Activated CD8-positive, alpha-beta memory T cell treated with anti-CD3 and anti-CD28 coated beads, Interleukin-2, amount 10 ng/mL, durations not matched to agents 7 days and 5 days (primary cell): Measurements from ENCODE around the gene KRTAP20-4. TPM values are rescaled to one million over a fixed set of nuclear protein-coding genes. Genes with fewer than 3 reads are reported as not detected.

Experiments
- ATAC-seq: fragments of 150-1000 bp; cut with Tn5 transposase; one replicate; pipeline ENCODE4 v1.10.0; 2021; ENCODE audit warnings: moderate library complexity
- CTCF ChIA-PET: fragments of 350-600 bp; sonication (Branson Sonifier 250); formaldehyde crosslinking; loops from one replicate; lab custom pipeline; 2021; ENCODE audit warnings: antibody characterized with exemption; lab: Charles Lee
- DNase-seq: peaks from one replicate; pipeline ENCODE4 v3.0.0-alpha.2; 2020
- H3K27ac Mint-ChIP-seq: one replicate; pipeline ENCODE4 v1.8.0; 2021; ENCODE audit warnings: mild to moderate bottlenecking, mixed read lengths
- H3K27me3 Mint-ChIP-seq: one replicate; pipeline ENCODE4 v1.8.0; 2021; ENCODE audit warnings: mixed read lengths
- H3K36me3 Mint-ChIP-seq: one replicate; pipeline ENCODE4 v1.8.0; 2021; ENCODE audit warnings: mild to moderate bottlenecking, mixed read lengths
- H3K4me1 Mint-ChIP-seq: one replicate; pipeline ENCODE4 v1.8.0; 2021; ENCODE audit warnings: mixed read lengths
- H3K4me3 Mint-ChIP-seq: one replicate; pipeline ENCODE4 v1.8.0; 2021; ENCODE audit warnings: mild to moderate bottlenecking, moderate library complexity, mixed read lengths
- H3K9me3 Mint-ChIP-seq: one replicate; pipeline ENCODE4 v1.8.0; 2022; ENCODE audit warnings: low read depth, mixed read lengths
- total RNA-seq, 2 experiments: library from RNA; stranded (reverse); gene quantifications; one replicate each; pipeline ENCODE4 v1.2.3, GENCODE V29; 2021

KRTAP20-4 gene
- total RNA-seq, 2 experiments from 2014 or later: not detected

GRCh38 chr21:30620080-30620479 lies 347 bp upstream of the KRTAP20-4 start:
- H3K27ac Mint-ChIP-seq: no peak overlapping the region
- no peaks in the 10 kb centered on the region for H3K4me1 Mint-ChIP-seq
- ATAC-seq (no peak), DNase-seq (no peak)
- H3K4me3 Mint-ChIP-seq: no peak overlapping the region
- H3K36me3 Mint-ChIP-seq: no peaks in the 10 kb centered on the region
- no peaks in the 10 kb centered on the region for H3K27me3 Mint-ChIP-seq
- peaks cover 7% of the 10 kb centered on the region for H3K9me3 Mint-ChIP-seq
- CTCF ChIA-PET: no interaction called here

GRCh38 chr21:30623362-30623761 lies 2.9 kb downstream of the KRTAP20-4 start:
- CTCF ChIA-PET: no interaction called here

GRCh38 chr21:30625449-30626165 lies 5.2 kb downstream of the KRTAP20-4 start:
- H3K27ac Mint-ChIP-seq: no peak overlapping the region
- no peaks in the 10 kb centered on the region for H3K27me3 Mint-ChIP-seq
- ATAC-seq: no peak
- no peak for DNase-seq
- no peak overlapping the region for H3K4me3 Mint-ChIP-seq
- H3K36me3 Mint-ChIP-seq: no peaks in the 10 kb centered on the region
- H3K4me1 Mint-ChIP-seq: no peaks in the 10 kb centered on the region
- CTCF ChIA-PET: no interaction called here
- H3K9me3 Mint-ChIP-seq: peaks cover 5% of the 10 kb centered on the region

More at GRCh38 chr21:30623362-30623761, 2.9 kb downstream of the KRTAP20-4 start:
- Mint-ChIP-seq H3K27ac (no peak overlapping the region), H3K9me3 (peaks cover 5% of the 10 kb centered on the region), H3K4me3 (no peak overlapping the region), H3K36me3 (no peaks in the 10 kb centered on the region), H3K27me3 (no peaks in the 10 kb centered on the region), H3K4me1 (no peaks in the 10 kb centered on the region)
- ATAC-seq (no peak), DNase-seq (no peak)

GRCh38 chr21:30628109-30628508 lies 7.7 kb downstream of the KRTAP20-4 start:
- Mint-ChIP-seq H3K36me3 (no peaks in the 10 kb centered on the region), H3K27me3 (no peaks in the 10 kb centered on the region), H3K4me3 (no peak overlapping the region), H3K9me3 (peaks cover 5% of the 10 kb centered on the region), H3K27ac (no peak overlapping the region), H3K4me1 (no peaks in the 10 kb centered on the region)
- CTCF ChIA-PET: no interaction called here
- DNase-seq: no peak
- ATAC-seq: no peak

GRCh38 chr21:30629200-30629599 lies 8.8 kb downstream of the KRTAP20-4 start:
- no peak overlapping the region for H3K27ac Mint-ChIP-seq
- no peak for DNase-seq
- H3K9me3 Mint-ChIP-seq: no peaks in the 10 kb centered on the region
- H3K27me3 Mint-ChIP-seq: no peaks in the 10 kb centered on the region
- no peaks in the 10 kb centered on the region for H3K4me1 Mint-ChIP-seq
- CTCF ChIA-PET: no interaction called here
- no peaks in the 10 kb centered on the region for H3K36me3 Mint-ChIP-seq
- ATAC-seq: no peak
- H3K4me3 Mint-ChIP-seq: no peak overlapping the region

- H3K36me3 Mint-ChIP-seq: no peaks in the 10 kb centered on the region
- H3K27me3 Mint-ChIP-seq: no peaks in the 10 kb centered on the region
- H3K4me1 Mint-ChIP-seq: no peaks in the 10 kb centered on the region
- no peak for DNase-seq
- CTCF ChIA-PET: no interaction called here
- no peak within 1 kb of the TSS for H3K4me3 Mint-ChIP-seq
- no peaks in the 10 kb centered on the region for H3K9me3 Mint-ChIP-seq
- no peak within 1 kb of the TSS for H3K27ac Mint-ChIP-seq
- no peak for ATAC-seq
These were observed 14.5 kb downstream of the KRTAP20-4 start, which contains the start of gene KRTAP20-2 for GRCh38 chr21:30634906-30635305. TSS of gene KRTAP20-2 (plus strand) at chr21:30635206. CDS start at chr21:30635264, 58 bp downstream.

- Mint-ChIP-seq H3K36me3 (no peaks in the 10 kb centered on the region), H3K4me3 (no peak overlapping the region), H3K9me3 (peaks cover 2% of the 10 kb centered on the region), H3K4me1 (no peaks in the 10 kb centered on the region), H3K27ac (no peak overlapping the region), H3K27me3 (no peaks in the 10 kb centered on the region)
- no peak for ATAC-seq
- CTCF ChIA-PET: no interaction called here
- DNase-seq: no peak
These were observed 18.3 kb downstream of the KRTAP20-4 start for GRCh38 chr21:30638686-30639085.

- Mint-ChIP-seq H3K36me3 (no peaks in the 10 kb centered on the region), H3K4me1 (no peaks in the 10 kb centered on the region), H3K4me3 (no peak within 1 kb of the TSS), H3K9me3 (peaks cover 2% of the 10 kb centered on the region), H3K27ac (no peak within 1 kb of the TSS), H3K27me3 (no peaks in the 10 kb centered on the region)
- CTCF ChIA-PET: no interaction called here
- ATAC-seq: no peak
- no peak for DNase-seq
These were observed 22.1 kb downstream of the KRTAP20-4 start, which contains the start of gene KRTAP20-3 for GRCh38 chr21:30642564-30642963. TSS of gene KRTAP20-3 (plus strand) at chr21:30642864.

GRCh38 chr21:30646904-30647414 lies 26.5 kb downstream of the KRTAP20-4 start:
- H3K4me3 Mint-ChIP-seq: no peak overlapping the region
- H3K9me3 Mint-ChIP-seq: peaks cover 1% of the 10 kb centered on the region
- ATAC-seq (no peak), DNase-seq (no peak)
- no peaks in the 10 kb centered on the region for H3K27me3 Mint-ChIP-seq
- no peak overlapping the region for H3K27ac Mint-ChIP-seq
- CTCF ChIA-PET: no interaction called here
- no peaks in the 10 kb centered on the region for H3K36me3 Mint-ChIP-seq
- no peaks in the 10 kb centered on the region for H3K4me1 Mint-ChIP-seq

GRCh38 chr21:30652891-30653290 lies 32.5 kb downstream of the KRTAP20-4 start:
- peaks cover 1% of the 10 kb centered on the region for H3K9me3 Mint-ChIP-seq
- H3K4me1 Mint-ChIP-seq: no peaks in the 10 kb centered on the region
- no peaks in the 10 kb centered on the region for H3K27me3 Mint-ChIP-seq
- CTCF ChIA-PET: no interaction called here
- no peak overlapping the region for H3K4me3 Mint-ChIP-seq
- DNase-seq (no peak), ATAC-seq (no peak)
- no peak overlapping the region for H3K27ac Mint-ChIP-seq
- H3K36me3 Mint-ChIP-seq: no peaks in the 10 kb centered on the region

GRCh38 chr21:30668776-30669175 lies 48.3 kb downstream of the KRTAP20-4 start:
- DNase-seq (no peak), ATAC-seq (no peak)
- Mint-ChIP-seq H3K9me3 (peaks cover 10% of the 10 kb centered on the region), H3K4me3 (no peak overlapping the region), H3K27ac (no peak overlapping the region), H3K27me3 (no peaks in the 10 kb centered on the region), H3K36me3 (no peaks in the 10 kb centered on the region), H3K4me1 (no peaks in the 10 kb centered on the region)
- CTCF ChIA-PET: no interaction called here

Other genes with a start within 250 kb of the KRTAP20-4 start
- gene KRTAP13-2, start 248.4 kb upstream of the KRTAP20-4 start, total RNA-seq: not detected
- not detected for gene KRTAP13-1, start 224.6 kb upstream of the KRTAP20-4 start, total RNA-seq
- not detected for gene KRTAP13-3, start 194.7 kb upstream of the KRTAP20-4 start, total RNA-seq
- gene KRTAP13-4, start 190.4 kb upstream of the KRTAP20-4 start, total RNA-seq: not detected
- not detected for gene KRTAP15-1, start 180.4 kb upstream of the KRTAP20-4 start, total RNA-seq
- gene KRTAP19-1, start 140.3 kb upstream of the KRTAP20-4 start, total RNA-seq: not detected
- gene KRTAP19-2, start 133.2 kb upstream of the KRTAP20-4 start, total RNA-seq: not detected
- not detected for gene KRTAP19-3, start 128.6 kb upstream of the KRTAP20-4 start, total RNA-seq
- gene KRTAP19-4, start 123.5 kb upstream of the KRTAP20-4 start, total RNA-seq: not detected
- not detected for gene KRTAP19-5, start 118.5 kb upstream of the KRTAP20-4 start, total RNA-seq
- gene KRTAP19-6, start 78.8 kb upstream of the KRTAP20-4 start, total RNA-seq: not detected
- gene KRTAP19-7, start 59.3 kb upstream of the KRTAP20-4 start, total RNA-seq: not detected
- not detected for gene KRTAP22-2, start 30.2 kb upstream of the KRTAP20-4 start, total RNA-seq
- not detected for gene KRTAP6-3, start 28.2 kb upstream of the KRTAP20-4 start, total RNA-seq
- not detected for gene KRTAP6-2, start 21.7 kb upstream of the KRTAP20-4 start, total RNA-seq
- gene KRTAP22-1, start 19.5 kb upstream of the KRTAP20-4 start, total RNA-seq: not detected
- gene KRTAP6-1, start 6.7 kb upstream of the KRTAP20-4 start, total RNA-seq: not detected
- not detected for gene KRTAP20-1, start 4.2 kb upstream of the KRTAP20-4 start, total RNA-seq
- gene KRTAP20-2, start 14.6 kb downstream of the KRTAP20-4 start, total RNA-seq: not detected
- gene KRTAP20-3, start 22.2 kb downstream of the KRTAP20-4 start, total RNA-seq: not detected
- gene KRTAP21-3, start 98.2 kb downstream of the KRTAP20-4 start, total RNA-seq: not detected
- not detected for gene KRTAP21-2, start 126.6 kb downstream of the KRTAP20-4 start, total RNA-seq
- gene KRTAP21-1, start 134.8 kb downstream of the KRTAP20-4 start, total RNA-seq: not detected
- gene KRTAP8-1, start 192.6 kb downstream of the KRTAP20-4 start, total RNA-seq: not detected
- not detected for gene KRTAP7-1, start 209.1 kb downstream of the KRTAP20-4 start, total RNA-seq